Renal pelvis (tissue), 4 donors: ENCODE results near the gene CLDN9. TPM values are rescaled to one million over a fixed set of nuclear protein-coding genes. Genes with fewer than 3 reads are reported as not detected.
A peak's percentile ranks its signal among the peaks of the same experiment; 100 is the strongest.

Experiments
- DNase-seq: peaks from one replicate; pipeline ENCODE4 v3.0.0-alpha.2; 2013
- polyA plus RNA-seq, 3 donors: library from polyadenylated mRNA; unstranded; fragments of 120-200 nt; gene quantifications; one replicate each; pipeline ENCODE4 v1.2.1, GENCODE V29; 2013; ENCODE audit not compliant: insufficient read length in 3 of 3

CLDN9 gene
- polyA plus RNA-seq, 3 donors = 2.8 to 3.4 (median 3.1) TPM

DNA sequence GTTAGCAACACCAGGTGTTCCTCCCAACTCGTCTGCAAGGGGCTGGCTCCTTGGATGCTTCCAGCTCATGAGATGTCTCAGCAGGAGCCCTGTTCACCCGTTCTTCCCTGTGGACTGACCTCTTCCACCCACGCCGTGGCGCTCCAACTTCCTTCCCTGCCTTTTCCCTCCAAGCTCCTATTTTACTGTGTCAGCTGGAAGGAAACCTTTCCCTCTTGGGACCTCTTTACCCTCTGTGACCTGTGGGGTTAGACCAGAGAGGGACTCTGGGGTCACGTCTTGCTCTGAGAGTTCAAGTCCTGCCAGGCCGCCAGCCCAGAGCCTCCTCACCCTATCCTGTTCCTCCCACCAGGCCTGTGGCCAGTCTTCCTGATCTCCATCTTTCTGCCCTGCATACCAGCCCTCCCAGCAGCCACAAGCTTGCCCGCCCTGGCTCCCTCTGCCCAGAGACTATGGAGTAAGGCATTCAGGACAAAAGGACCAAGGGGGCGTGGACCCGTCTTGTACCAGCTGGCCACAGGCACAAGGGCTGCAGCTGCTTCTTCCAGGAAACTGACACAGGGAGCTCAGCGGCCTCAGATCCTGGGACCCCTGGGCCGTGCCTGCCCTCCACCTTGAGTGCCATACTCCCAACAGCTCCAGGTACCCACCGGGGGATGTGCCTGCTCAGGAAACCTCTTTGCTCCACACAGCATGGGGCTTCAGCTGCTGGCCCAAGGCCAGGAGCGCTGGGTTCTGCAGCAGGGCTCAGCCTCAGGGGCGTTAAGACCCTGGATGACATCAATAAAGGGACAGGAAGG lies 40.5 kb upstream of the CLDN9 start:
- DNase-seq = no peak

DNA sequence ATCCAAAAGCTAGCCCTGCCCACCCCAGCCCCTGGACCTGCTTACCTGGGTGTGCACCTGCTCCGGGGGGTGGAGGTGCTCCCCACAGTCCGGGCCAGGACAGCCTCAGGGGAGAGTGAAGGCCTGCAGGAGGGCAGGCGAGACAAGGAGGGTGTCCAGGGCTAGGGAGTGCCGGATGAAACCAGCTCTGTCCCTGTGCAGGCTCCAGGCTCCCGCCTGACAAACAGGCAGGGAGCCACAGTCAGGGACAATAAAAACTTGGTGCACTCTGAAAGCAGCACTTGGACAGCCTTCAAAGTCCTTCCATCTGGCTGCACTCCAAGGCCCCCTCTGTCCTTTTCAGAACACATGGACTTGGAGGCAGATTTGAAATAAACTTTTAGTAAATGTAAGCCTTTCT lies 39.6 kb upstream of the CLDN9 start:
- DNase-seq = no peak

DNA sequence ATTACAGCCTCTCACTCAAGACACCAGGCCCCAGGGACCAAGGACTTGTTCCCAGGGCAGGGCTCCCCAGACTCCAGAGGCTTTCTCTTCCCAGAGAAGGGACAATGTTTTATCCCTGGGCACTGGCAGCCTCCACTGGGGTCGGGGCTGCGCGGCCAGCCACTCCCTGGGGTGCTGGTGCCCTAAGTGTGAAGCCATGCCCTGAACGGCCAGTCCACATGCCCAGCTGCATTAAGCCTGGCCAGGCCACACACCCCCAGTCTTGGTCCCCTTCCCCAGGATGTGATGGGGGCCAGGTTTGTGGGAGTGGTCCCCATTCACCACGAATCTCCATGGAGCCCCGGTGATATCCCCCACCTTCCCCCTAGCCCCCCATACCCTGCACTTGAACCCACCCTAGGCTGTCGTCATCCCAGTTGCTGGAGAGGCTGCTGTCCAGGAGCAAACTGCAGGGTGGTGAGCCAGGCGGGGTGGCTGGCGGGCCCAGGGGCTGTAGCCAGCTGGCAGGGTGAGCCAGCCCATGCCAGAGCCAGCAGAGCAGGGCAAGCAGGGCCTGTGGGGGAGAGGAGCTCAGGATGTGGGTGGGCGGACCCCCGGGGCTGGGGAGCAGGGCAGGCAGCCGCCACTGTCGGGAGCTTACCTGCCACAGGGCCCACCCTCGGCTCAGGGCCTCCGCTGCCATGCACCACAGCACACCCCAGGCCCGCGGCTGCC lies 39.0 kb upstream of the CLDN9 start:
- no peak for DNase-seq

DNA sequence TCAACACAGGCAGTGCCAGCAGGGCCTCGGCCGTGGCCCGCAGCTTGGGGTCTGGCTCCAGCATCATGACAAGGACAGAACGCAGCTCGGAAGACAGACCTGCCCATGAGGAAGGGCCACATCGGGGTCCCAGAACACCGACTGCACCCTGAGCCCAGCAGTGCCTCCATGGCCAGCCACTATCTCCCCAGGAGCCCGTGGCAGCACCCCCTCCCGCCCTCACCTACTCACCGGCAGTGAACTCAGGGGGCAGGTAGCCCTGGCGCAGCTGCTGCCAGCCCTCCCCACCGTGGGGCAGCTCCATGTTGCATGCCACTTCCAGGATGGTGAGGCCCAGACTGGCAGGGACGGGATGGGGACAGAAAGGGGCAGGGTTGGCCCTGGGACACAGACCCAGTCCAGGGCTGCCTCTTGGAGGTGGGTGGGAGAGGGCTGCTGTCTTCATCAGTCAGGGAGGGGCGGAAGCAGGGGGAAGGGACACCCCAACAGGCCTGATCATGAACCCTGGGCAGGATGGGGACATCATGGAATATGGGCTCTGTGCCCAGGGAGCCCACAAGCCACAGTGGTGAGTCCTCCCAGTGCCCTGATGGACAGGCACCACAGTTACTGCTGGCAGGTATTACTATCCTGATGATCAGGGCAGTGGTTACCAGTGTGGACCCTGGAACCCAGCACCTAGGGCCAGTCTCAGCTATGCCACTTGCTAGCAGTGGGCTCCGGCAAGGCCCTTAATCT lies 38.2 kb upstream of the CLDN9 start:
- no peak for DNase-seq

DNA sequence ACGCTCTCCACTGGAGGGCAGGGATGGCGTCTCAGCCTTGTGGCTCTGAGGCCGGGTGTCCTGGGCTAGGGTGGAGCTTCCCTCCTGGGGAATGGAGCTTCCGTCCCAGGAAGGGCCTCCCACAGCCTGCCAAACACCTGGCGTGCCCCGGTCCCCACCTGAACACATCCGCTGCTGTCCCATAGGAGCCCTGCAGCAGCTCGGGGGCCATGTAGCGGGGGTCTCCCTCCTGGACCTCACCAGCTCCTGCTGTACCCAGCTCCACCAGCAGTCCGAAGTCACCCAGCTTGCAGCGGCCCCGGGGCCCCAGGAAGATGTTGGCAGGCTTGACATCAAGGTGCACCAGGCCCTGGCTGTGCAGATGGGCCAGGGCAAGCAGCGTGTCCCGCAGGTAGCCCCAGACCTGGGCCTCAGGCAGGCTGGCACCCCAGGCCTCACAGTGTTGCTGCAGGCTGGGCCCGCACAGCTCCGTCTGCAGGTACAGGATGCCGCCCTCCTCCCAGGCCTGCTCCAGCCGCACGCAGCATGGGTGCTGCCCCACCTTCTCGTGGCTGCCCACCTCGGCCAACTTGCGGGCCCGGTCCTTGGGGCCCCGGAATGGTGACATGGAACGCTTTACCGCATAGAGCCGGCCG lies 37.4 kb upstream of the CLDN9 start:
- no peak for DNase-seq

DNA sequence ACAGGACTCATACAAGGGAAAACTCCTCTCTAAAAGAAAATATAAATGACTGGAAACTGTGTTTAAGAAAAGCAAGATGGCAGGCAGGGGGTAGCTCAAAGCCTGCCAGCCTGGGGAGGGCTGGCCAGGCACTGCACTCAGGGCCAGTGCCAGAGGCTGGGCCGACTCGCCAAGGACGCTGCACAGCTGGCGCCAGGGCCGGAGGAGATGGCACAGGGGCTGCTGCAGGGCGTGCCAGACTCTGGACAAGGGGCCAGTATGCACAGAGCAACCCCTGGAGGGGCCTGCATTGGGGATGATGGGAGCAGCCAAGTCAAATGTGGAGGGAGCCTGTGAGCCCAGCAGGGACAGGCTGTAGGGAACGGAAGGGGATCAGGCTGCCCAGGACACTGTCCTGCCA lies 36.5 kb upstream of the CLDN9 start:
- no peak for DNase-seq

DNA sequence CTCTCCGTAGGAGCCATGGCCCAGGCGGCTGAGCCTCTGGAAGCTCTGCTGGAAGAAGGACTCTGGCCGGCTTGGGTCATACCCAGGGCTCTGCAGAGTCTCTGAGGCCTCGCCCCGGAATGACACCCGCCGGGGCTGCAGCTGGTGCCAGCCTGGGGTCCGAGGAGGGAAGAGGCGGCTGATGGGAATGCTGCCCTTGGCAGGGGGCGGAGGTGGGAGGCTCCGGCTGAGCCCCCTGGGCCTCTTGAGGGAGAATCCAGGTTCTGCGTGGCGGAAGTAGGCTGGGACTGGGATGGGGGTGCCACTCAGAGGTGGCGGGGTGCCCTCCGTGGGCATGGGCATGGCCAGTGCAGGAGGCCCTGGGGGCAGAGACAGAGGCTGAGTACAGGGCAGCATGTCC lies 36.0 kb upstream of the CLDN9 start:
- DNase-seq = no peak

DNA sequence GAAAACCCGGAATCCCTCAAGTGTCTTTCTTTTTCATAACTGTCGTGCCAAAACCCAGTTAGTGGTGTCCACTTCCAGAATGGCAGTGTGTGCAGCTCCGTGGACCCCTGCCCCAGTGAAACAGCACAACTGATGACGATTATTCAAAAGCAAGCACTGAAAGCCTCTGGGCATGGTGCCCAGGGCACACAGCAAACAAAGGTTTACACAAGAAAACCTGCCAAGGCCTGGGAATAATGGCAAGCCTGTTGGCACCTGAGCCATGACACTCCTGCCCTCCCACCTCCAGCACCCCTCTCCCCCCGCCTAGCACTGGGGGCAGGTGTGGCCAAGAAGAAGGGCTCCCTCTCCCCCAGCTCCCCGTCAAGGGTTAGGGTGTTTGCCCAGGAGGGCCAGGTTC lies 35.3 kb upstream of the CLDN9 start:
- DNase-seq = no peak

DNA sequence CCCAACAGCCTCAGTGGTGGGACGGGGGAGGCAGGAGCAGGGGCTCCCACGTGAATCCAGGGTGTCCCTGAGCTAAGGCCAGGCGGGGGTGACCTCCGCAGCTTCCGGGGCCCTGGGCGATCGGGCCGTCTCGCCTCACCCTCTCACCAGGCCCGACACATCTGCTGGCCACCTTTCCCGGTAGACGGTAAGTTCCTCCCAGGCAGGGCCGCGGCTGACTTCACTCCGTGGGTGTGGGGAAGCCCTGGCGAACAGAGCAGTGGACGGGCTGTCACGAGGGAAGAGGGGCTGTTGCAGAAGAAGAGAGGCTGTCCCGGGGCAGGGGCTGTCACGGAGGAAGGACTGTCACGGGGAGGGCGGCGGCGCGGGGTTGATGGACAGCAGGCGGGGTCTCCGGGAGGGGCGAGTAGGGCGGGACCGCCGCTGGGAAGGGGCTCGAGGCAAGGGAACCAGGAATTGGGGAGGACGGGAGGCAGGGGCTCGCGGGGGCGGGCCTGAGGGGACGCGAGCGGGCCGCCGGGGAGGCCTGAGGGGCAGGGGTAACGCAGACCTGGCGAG lies 33.0 kb upstream of the CLDN9 start:
- DNase-seq = no peak

DNA sequence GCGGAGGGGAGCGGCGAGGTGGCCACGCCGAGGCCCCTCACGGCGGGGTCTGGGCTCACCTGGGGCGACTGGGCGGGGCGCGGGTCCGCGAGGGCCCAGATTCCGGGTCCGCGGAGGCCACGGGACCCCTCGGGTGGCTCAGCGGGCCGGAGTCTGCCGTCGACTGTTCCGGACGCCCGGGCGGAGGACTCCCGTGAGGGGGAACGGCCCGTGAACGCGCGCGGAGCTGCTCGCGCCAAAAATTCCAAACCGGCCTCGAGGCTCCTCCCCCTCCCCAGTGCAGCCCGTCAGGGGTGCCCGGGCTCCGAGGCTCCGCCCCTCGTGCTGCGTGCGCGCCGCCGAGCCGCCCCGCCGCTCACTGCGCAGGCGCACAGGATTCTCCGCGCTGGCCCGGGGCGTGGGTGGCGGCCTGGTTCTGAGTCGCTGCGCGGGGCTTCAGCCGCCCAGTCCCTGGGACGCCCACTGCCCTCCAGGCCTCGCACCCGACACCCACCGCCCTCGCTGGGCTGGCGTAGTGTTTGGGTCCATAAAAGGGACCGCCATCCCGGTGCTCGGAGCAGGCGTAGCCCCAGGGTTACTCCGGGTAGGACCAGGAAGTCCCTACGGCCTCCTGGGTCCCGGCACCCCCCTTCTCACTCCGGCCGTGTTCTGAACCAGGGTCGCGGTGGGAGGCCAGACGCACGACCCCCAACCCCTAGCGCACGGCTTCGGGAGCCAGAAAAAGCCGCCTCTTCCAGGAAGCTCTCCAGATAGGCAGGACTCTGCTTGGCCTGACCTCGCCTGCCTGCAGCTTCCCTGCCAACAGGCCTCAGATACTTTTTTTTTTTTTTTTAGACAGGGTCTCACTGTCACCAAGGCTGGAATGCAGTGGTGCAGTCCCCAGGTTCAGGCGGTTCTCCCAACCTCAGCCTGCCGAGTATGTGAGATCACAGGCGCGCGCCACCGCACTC lies 32.2 kb upstream of the CLDN9 start, which contains the start of gene PKMYT1:
PKMYT1 (minus strand) TSS at position 220 of the 950 bp plus-strand sequence. CDS start 789 bp downstream, outside the sequence.
- peak; percentile 89 for DNase-seq

DNA sequence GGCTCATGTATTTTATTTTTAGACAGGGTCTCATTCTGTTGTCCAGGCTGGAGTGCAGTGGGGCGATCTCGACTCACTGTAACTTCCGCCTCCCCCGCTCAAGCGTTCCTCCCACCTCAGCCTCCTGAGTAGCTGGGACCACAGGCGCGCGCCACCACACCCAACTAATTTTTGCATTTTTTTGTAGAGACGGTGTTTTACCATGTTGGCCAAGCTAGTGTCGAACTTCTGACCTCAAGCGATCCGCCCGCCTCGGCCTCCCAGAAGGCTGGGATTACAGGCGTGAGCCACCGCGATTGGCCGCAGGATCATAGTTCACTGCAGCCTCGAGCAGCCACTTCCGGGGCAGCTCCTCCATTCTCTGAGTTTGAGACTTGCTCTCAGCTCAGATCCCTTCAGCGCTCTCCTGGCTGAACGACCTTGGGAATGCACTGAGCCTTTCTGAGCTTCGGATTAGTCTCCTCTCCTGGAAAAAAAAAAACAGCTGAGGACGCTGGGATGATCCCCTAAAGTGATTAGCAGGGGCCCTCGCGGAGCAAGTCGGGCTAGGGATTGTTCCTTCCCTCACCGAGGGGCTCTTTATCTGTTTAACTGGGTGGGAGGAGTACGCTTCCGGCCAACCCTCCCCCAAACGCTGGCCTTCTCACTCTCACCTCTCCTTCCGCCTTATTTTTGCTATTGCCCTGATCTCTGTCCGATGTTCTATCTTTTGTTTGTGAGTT lies 31.4 kb upstream of the CLDN9 start:
- no peak for DNase-seq

DNA sequence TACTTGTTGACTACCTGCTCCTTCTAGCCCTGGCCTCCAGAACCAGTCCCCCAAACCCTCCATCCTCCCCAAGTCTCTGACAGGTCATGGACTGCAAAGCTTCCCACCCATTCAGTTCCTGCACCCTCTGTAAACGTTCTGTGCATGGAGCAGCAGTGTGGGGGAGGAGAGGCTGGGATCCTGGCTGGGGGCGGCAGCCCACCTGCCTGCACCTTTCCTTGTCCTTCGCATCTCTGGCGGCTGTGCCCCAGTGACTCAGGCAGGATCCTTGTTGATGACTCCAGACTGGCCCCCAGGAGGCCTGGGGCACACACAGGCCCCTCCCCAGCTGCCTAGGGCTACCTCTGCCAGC lies 30.8 kb upstream of the CLDN9 start:
- DNase-seq = no peak

DNA sequence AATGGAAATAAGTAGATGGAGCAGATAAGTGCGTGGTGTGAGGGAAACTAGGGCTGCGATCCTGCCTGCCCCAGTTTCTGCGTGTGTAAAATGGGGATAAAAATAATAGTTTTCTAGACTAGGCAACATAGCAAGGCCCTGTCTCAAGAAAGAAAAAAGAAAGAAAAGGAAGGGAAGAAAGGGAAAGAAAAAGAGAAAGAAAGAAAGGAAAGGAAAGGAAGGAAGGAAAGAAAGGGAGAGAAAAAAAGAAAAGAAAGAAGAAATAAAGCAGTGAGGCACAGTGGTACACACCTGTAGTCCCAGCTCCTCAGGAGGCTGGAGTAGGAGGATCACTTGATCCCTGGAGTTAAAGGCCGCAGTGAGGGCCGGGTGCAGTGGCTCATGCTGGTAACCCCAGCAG lies 30.3 kb upstream of the CLDN9 start:
- no peak for DNase-seq

DNA sequence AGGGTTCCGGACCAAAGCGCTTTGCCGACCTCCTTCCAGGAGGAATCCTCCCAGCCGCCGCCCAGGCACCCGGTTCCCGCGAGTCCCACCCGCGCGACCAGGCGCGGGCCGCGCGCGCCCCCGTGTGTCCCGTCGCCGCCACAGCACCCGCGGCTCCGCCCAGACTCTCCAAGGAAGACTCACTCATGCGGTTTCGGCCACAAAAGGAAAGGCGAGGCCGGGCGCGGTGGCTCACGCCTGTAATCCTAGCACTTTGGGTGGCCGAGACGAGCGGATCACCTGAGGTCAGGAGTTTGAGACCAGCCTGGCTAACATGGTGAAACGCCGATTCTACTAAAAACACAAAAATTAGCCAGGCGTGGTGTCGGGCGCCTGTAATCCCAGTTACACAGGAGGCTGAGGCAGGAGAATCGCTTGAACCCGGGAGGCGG lies 29.0 kb upstream of the CLDN9 start:
- DNase-seq = peak; percentile 75

DNA sequence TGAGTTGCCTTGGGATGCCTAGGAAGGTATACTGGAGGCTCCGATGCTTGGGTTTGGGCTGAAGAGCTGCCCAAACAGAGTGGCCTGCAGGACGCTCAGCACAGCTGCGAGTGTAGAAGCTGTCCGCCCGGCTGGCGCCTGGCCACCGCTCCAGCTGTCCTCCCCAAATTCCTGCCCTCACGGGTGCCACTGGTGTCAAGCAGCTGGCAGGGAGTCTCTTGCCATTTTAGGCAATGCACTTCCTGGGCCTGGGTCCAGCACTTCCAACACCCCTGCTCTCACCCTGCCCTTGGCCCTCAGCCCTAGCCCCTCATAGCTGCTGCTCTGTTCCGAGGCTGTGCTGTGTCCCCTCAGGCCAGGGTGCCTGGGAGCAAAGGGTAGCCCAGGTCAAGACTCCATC lies 27.3 kb upstream of the CLDN9 start:
- DNase-seq = no peak

DNA sequence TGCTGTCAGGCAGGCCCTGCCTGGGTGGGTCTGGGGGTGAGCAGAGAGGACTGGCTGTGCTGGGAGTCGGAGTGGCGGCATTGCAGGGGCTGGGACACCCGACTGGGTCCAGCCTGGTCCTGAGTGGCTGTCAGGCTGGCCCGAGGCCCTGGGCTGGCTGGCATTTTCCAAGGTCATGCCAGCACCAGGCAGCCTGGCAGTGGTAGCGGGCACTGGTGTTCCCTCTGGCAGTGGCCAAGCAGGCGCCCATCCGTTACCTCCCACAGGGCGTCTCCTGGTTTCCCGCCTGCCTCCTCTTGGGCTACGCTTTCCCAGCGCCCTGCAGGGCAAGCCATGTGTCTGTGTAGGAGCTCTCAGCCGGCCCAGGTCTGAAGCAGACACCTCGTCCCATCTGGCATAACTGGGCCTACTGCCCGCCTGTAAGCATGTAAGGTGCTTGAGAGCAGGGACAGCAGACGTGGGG lies 26.8 kb upstream of the CLDN9 start:
- no peak for DNase-seq

DNA sequence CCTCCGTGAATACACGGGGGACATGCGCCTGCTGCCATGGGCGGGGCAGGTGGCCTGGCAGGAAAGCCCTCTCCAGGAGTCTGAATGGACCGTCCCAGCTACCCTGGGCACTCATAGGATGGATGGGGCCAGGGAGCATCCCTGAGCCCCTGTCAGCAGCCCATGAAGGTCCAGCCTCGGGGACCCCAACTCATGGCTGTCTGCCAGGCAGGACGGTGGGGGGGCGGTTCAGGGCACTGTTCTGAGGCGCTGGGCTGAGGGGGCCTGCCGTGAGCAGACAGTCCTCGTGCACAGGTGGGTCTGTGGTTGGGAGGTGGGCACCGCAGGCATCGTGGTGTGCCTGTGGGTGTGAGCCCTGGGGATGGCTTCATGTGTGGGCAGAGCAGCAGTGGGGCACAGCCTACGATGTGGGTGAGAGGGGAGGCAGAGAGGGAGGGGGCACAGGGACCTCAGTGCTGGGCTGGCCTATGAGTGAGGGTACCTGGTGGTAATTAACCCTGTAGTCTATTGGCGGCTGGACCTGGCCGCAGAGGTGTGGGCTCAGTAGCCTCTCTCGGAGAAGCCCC lies 26.0 kb upstream of the CLDN9 start:
- DNase-seq = no peak

DNA sequence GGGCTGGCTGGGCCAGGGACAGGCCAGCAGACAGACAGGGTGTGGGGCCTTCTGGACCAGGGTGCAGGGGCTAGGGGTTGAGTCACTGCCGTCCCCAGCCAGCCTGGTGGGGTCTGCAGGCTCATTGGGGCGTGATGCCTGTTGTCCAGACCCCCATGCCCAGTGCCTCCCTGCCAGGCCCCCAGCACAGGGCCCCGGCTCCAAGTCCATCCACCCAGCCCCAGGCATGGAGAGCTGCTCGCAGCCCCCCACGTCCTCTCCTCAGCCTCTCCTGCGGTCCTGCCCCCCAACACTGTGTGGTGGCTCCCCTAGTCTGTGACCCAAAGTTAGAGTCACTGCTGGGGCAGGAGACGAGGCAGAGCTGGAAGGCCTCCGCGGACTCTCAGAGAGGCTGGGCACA lies 25.4 kb upstream of the CLDN9 start:
- DNase-seq = no peak

DNA sequence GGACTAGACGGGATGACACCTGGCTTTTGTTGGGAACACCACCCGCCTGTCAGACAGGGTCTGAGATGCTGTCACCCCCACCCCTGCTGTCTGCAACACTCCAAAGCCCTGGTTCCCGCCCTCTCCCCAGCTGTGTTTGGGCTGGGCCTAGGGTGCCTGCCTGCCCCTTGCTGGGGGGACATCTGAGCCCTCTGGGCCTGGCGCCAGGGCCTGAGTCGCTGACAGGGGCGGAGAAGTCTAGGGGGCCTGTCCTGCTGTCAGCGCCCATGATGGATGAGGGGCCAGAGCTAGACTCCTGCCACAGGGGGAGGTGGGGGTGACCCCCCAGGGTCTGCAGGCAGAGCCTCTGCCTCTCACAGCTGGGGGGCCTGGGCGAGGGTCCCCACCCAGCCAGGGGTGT lies 24.9 kb upstream of the CLDN9 start:
- DNase-seq = no peak
